ENCODE results near the gene EFNA5.
"Not testable (repeated sequence)": the region's sequence is repeated elsewhere in the genome, so short reads cannot be mapped to it uniquely, and the experiment has no call there.

Gene EFNA5

GRCh38 chr5:107352576-107352975 lies 318.2 kb downstream of the EFNA5 start:
- DNase-seq = no peak

GRCh38 chr5:107346580-107346979 lies 324.2 kb downstream of the EFNA5 start:
- DNase-seq = not testable (repeated sequence)

- DNase-seq = no peak
Measured at GRCh38 chr5:107342371-107342770, 328.4 kb downstream of the EFNA5 start.

- DNase-seq = no peak
Measured at GRCh38 chr5:107341376-107342084, 329.2 kb downstream of the EFNA5 start.

- DNase-seq = no peak
Measured at GRCh38 chr5:107340631-107341030, 330.1 kb downstream of the EFNA5 start.

GRCh38 chr5:107338335-107338734 lies 332.4 kb downstream of the EFNA5 start:
- DNase-seq = no peak

GRCh38 chr5:107337281-107337680 lies 333.5 kb downstream of the EFNA5 start:
- no peak for DNase-seq

- no peak for DNase-seq
Measured at GRCh38 chr5:107331882-107332281, 338.9 kb downstream of the EFNA5 start.

- no peak for DNase-seq
Measured at GRCh38 chr5:107331312-107331711, 339.4 kb downstream of the EFNA5 start.

- no peak for DNase-seq
Measured at GRCh38 chr5:107330903-107331302, 339.8 kb downstream of the EFNA5 start.

GRCh38 chr5:107329850-107330249 lies 340.9 kb downstream of the EFNA5 start:
- DNase-seq = no peak

Measured in activated naive CD4-positive, alpha-beta T cell treated with Interleukin-2 at 50 U/mL for 16 hours (primary cell).